ENCODE data around the gene GATB.

Gene GATB

DNA sequence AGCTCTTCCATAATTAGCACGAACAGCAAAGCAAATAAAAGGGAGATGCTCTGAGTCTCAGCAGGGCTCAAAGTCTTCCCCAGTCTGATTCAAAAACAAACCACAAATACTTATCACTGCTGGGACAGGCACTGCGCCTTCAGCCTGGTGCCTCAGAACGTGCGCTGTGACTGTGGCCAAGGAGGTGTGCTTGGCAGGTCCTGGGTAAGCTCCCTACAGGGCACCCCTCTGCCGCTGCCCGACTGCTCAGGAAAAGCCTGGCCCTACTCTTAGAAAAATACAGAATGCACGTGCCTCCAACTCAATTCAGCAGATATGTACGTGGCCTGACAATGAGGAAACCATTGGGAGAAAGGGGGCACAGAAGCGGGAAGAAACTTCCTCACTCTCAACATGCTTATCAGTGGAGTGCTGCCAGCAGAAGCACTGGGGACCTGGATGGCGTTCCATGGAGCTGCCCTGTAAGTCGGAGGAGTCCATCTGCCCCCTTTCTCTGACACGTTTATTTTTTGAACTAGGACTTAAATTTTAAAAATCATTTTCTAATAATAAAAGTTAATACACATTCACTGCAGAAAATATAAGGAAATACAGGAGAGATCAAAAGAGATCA is 86.8 kb downstream of the GATB start:
- no peak for DNase-seq (ENCODE audit: low read depth)

DNA sequence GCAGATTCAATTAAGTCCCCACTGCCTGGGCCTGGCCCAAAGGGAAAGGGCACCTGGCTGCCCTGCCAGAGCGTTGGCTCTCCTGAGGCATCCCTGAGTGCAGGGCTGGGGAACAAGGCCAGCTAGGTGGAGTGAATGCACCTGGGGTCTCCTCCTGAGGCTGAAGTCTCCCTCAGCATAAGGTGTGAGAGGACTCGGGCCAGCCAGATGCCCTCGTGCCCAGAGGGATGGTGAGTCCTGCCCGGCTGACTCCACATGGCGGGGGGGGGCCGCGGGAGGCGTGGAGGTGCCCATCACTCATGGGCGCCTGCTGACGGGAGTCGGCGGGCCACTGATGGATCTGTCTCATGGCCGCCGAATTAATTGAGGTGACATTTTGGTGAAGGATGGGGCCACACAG is 87.8 kb downstream of the GATB start:
- no peak for DNase-seq (ENCODE audit: low read depth)

DNA sequence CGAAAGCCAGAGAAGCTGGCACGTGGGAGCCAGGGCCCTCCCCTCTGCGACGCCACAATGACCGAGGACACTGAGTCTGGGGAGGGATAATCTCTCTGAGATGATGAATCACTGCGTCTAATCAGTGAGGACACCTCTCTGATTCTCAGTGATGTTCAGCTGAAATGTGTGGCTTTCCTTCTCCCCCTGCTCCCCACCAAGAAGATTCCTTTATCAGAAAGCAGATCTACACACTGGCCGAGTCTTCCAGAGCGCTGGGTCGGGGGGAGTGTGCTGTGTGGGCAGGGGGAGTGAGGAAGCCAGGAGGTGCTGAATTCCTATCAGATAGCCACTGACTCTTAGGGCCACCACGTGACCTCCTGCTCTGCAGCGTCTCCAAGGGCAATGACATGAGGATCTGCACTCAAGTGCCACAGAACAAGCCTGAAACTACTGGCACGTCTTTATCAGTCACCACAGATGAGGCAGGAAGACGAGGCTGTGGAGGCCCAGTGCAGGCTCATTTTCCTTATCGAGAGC is 89.2 kb downstream of the GATB start:
- no peak for DNase-seq (ENCODE audit: low read depth)

DNA sequence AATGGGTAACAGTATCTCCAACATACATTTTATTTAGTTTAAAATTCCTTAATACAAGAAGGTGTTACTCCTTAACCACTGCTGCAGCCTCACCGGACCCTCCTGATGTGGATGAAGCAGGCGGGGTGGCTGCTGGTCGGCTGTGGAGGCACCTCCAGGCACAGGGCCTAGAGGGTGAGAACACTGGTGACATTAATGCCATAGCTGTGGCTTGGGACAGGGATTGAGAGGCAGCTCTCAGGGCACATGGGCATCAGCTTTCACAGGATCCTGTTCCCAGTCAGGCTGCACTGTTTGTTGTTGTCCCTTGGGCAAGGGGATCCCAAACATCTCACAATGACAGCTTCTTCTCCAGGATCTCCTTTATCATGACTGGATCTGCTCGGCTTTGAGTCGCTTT is 90.0 kb downstream of the GATB start:
- no peak for DNase-seq (ENCODE audit: low read depth)

DNA sequence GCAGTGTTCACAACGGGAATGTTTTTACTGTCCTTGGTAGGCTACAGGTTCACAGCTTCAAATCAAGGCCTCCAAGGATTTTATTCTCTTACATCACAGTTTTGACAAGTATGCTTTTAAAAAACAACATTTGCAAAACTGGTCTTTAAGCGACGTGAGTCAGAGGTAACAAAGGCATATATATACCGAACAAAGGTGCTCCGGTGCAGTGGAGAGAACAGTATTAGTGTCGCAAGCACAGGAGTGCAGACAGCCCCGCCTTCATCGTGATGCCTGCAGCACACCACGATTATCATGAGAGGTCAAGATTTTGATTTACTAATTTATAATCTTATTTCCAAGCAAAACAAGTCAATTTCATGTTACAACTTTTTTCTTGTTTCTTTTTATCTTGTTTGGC is 90.8 kb downstream of the GATB start:
- DNase-seq (ENCODE audit: low read depth): no peak

DNA sequence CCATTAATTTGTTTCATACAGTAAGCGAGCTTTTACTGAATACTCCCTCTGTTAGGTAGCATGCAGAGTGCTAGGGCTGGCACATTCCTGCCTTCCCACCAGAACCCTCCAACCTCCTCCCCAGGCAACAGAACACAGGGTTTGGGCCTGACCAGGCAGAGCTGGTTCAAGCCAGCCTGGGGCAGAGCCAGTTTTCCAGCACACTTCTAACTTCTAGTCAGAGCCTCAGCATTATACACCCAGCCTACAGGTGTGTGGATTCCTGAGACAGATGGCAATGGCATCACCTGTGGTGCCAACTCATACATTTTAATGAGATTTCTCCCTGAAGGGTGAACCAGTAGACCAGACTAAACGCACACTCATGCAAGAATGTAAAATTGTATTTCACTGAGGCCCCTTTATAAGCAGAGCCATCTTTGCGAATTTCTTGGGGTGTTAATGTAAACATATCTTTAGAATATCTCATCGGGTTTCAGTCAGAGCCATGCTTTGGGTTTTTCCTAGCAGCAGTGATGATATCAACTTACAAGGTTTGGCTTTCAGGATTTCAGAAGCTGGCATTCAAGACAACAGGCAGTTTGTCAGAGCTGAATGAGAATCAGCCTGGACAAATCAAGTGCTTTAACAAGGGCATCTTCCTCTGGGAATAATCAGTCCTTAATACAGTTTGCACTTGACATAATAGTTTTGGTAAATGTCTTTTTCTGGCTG is 92.0 kb downstream of the GATB start:
- DNase-seq (ENCODE audit: low read depth): no peak

DNA sequence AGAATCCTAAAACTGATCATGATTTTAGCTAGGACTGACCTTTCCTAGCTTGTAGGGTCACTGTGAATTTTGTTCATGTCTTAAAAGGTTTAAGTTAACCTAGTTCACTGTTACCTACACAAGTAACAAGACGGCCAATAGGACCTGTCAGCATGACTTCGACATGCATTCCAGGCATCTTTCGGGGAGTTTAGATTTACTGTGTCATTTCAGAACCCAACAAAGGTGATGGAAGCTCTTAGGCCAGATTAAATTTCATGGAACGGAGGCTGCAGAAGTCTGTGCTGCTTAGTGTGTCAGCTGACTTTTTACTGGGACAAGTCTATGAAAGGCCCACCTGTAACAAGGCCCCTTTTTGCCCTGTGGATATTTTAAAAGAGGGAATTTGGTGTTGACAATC is 93.1 kb downstream of the GATB start:
- no peak for DNase-seq (ENCODE audit: low read depth)

DNA sequence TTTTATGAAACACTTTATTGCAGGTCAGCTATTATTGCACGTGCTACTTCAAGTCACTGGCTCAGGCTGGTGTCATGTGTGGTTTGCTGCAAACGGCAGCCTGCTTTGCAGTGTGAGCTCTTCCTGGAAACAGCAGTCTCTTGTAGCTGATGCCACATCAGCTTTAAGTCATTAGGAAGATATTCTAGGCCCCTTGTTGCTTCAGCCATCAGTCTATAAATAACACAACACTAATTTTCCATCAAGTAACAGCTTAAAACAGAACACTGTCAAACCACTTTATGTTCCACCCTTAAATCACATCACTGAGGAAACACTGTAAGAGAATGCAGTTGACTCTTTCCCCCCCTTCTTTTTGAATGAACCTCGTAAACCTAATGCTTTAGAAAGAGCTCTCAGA is 93.8 kb downstream of the GATB start:
- no peak for DNase-seq (ENCODE audit: low read depth)

DNA sequence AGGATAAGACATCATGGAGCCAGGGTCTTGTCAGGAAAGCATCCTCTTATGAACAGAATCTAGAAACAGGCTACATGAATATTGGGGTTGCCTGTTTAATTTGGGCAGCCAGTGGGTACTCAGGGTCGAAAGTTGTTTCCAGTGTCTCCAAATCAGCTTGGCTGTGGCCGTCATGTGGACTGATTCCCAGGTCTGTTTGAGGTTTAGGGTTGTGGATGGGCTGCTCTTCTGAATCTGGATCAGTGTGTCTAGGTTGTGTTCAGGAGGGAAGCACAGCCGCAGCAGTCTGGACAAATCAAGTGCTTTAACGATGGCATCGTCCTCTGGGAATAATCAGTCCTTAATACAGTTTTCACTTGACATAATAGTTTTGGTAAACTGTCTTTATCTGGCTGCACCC is 94.3 kb downstream of the GATB start:
- no peak for DNase-seq (ENCODE audit: low read depth)

DNA sequence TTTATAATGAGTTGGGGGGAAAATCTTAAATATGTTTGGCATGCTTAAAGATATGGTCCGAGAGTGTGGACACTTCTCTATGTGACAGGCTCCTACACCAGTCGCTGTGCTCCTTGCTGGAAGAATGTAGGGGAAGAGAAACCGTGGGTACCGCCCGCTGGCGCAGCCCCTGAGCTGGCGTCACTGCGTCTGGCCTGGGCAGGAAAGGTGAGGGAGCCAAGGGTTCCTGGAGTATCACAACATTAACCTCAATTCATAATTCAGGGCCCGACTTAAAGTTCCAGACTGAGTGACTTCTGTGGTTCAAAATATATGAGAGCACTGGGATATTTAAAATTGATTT is 95.1 kb downstream of the GATB start:
- DNase-seq (ENCODE audit: low read depth): no peak

DNA sequence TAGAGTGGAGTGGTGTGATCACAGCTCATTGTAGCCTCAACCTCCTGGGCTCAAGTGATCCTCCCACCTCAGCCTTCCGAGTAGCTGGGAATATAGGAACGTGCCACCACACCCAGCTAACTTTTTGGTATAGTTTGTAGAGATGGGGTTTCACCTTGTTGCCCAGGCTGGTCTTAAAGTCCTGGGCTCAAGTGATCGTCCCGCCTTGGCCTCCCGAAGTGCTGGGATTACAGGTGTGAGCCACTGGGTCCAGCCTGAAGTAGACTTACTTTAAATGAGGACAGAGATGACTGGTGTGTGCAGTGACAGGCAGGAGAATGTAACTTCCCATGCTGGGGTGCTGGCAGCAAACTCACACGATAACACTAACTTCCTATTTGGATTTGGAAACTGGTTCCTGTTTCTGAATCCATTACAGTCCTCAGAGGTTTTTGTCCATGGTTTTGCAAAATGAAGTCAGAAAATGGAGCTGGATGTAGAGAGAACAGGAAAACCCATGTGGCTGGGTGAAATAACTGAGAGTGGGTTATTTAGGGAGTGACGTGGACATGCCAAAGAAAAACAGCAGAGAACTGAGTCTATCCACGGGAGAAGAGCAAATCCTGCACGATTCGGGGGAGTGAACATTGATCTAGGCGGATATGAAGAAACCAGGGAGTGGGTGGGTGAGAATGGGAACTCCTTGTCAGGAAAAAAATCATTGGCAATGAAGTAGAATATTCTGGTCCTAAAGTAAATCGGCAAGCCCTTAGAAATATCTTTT is 95.6 kb downstream of the GATB start:
- no peak for DNase-seq (ENCODE audit: low read depth)

DNA sequence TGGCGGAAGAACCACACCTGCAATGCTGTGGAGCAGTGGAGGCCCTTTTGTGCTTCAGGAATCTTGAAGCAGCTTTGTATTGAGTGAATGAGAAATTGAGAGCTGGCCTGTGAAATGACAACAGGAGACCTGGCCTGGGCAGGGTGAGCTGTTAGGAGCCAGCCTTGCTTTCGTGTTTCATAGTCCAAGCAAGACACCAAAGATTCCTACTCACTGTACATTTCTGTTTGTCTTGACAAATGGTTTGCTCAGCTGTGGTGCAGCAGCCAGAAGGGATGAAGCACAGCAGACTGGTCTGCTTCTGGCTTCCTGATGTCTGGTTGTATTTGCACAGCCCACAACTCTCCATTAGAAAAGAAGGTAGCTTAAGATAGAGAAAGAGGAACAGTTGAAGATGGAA is 96.5 kb downstream of the GATB start:
- DNase-seq (ENCODE audit: low read depth): no peak

DNA sequence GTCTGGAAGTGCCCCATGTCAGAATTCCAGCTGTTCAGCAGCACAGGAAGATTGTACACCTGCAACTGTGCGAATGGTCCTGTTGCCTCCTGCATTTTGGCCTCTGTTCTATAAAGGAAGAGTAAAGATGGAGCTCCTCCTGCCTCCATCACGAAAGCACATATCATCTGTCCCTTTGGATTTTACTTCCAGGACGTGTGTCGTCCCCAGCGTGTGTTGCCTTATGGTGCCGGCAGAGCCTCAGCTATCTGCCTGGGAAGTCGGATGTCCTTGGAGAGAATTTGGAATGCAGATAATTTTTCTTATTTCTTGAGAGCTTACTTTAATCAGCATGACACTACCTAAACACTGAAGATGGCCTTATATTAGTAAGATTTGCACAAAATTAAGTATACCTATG is 97.7 kb downstream of the GATB start:
- no peak for DNase-seq (ENCODE audit: low read depth)

DNA sequence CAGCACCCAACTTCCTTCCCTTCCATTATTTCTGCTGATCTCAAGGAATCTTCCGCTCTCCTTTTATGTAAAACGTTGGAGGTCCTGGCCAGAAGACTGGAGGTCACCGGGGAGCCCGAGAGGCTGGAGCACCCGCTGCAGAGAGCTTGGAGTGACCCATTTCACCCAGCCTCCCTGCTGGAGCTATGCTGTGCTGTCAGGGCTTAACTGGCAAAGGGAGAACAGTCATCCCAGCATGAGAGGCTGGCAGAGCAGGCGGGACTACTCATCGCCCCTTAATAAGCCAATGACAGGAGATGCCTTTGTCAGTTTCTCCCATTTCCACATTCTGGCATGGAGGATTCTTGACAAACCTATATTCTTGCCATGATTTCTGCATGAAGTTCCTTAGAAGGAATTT is 98.9 kb downstream of the GATB start:
- no peak for DNase-seq (ENCODE audit: low read depth)

DNA sequence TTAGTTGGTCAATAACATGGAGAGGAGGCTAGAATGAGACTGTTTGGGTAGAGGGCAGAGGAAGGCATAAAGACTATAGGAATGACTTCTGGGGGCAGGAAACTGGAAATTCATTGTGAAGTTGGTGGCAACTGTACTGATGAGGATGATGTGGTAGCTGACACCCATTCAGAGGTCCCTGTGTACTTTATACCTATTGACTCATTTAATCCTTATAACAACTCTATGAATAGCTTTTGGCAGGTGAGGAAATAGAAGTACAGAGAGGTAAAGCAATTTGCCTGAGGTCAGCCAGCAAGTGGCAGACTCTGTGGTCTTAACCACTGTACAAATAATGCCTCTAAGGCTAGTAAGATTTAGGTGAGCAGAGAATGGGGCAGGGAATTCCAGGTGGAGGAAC is 100.1 kb downstream of the GATB start:
- DNase-seq (ENCODE audit: low read depth): no peak

DNA sequence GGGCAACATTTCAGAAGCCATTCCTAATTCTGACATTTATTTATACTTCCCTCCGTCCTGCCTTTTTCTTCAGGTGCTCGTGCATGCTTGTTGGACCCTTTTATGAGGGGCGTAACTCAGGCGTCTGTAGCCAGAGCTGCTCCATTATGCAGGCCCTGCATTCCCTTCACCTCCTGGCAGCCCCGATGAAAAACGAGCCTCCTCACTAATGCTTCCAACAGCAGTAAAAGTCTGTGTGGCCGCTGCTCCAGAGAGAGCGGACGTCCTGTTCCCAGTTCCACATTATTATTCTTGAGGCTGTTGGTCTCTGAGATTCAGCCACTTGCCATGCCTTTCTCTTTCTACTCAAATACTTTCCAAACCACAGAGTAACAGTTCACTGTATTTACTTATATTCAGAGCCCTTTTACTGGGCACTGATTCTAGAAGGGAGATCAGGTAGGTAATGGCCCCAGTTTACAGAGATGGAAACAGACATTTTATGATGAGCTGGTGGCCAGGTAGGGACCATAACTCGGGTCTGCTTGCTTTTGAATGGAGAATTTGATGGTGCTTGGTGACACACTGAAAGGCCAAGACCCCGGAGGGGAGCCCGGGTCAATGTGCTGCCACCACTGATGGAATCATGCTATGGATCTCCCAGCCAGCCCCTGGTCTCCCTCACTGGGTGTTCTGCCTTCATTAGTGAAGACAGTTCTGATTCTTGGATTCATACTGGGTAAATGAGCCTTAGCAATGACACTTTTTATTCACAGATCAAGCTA is 101.0 kb downstream of the GATB start:
- DNase-seq (ENCODE audit: low read depth): no peak

DNA sequence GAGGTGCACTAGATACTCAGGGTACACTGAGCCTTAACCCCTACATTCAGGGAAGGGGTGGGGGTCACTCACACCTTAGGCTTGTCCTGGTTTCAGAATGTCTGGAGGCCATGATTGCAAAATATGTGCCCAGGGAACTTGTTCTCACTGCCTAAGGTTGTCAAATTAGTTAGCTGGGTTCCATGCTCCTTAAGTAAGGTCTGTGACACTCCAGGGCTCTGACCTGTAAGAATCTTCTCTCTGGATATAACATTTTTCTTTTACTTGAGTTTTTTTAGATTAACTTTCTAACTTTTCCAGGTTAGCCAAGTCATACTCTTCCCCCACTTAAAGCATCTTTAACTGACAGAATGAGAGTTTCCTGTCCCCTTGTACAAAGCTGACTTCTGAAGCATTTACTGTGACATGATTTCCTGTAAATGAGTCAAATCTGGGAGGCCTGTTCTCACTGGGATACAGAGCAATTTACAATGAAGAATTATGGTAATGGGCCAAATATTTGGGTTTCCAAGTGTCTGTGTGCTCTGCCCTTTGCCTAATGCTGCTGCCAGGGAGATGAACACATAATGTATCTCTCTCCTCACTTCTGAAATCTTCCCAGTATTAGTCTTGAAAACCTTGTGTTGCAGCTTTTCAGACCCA is 101.7 kb downstream of the GATB start:
- DNase-seq (ENCODE audit: low read depth): no peak

DNA sequence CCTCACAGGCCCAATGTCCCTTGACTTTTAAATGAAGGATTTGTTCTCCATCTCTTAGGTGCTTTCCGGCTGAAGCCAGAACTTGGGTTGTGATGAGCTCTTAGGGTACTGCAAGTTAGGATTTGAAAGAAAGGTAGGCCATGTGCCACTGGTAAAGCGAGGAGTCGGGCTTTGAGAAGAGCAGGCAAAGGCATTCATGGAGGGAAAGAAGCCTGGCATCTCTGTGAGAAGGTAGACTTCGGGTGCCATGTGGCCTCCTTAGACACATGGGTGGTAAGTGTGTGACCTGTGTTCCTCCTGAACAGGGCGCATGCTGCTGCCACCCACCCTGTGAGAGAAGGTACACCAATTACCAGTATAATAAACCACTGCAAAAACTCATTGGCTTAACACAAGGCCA is 102.9 kb downstream of the GATB start:
- DNase-seq (ENCODE audit: low read depth): no peak

DNA sequence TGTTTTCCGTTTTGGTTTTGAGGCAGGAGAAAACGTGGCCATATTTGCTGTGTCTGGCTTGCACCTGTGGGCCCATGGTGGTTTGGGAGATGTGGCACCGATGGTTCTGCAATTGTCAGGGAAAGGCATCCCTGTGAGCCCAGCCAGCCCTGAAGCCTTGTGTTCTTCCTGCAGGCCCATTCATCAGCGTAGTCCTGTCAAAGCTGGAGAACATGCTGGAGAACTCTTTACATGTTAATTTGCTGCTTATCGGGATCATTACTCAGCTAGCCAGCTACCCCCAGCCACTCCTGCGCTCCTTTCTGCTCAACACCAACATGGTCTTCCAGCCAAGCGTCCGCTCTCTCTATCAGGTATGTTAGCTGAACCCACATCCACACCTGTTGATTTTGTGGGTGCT is 104.7 kb downstream of the GATB start:
- no peak for DNase-seq (ENCODE audit: low read depth)

DNA sequence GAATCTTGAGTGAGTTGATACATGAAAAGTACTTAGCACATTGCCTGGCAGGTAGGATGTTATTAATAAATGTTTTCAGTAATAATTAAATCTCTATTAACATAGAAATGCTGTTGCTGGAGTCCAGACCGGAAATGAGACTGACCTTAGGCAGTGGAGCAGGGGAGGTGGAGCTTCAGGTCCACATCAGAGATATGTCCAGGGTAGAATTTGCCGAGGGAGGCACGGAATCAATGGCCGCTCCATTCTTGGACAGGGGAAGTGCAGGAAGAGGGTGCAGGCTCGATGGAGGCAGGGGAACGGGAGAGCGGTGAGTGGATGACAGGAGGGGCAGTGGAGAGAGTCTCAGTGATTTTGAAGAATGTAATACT is 107.3 kb downstream of the GATB start:
- no peak for DNase-seq (ENCODE audit: low read depth)

DNA sequence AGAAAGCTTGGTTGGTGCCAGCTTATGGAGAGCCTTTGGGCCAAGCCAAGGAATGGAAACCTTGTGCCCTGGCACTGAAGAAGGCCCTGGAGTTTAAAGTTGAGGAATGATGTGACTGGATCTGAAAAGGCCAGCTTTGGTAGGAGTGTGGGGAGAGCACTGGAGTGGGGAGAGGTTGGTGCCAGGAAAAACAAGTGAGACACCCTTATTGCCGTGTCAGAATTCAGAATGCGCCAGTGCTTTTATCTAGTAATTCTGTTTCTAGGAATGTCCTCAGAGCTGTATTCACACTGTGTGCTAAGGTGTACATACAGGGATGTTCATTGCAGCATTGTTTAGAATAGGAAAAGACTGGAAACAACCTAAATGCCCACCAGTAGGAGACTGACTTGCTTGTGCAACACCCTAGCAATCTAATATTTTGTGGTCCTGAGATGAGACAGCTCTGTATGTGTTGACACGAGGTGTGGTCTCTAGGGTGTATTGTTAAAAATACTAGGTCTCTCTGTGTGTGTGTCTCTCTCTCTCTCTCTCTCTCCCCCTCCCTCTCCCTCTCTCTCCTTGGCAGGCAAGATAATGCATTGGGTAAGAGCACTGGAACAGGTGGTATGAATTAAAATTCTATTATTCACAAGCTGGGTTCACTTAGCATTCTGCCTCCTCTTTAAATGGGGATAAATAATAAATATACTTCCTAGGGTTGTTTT is 107.8 kb downstream of the GATB start:
- DNase-seq (ENCODE audit: low read depth): no peak

DNA sequence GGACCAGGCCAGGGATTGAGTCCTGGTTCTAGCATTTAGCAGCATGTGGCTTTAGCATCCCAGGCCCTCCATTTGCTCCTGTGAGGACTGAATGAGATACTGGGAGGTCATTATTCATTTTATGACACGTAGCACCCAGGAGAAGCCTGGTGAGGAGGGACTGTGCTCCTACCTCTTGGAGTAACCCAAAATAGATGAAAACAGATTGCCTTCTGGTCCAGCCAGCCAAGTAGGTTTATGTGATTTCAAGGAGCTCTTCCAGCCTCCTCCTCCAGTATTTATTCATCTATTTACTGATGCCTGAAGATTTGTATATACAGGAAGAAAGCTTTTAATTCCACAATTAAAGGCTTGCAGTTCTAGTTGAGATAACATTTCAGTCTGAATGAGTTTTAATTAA is 109.3 kb downstream of the GATB start:
- no peak for DNase-seq (ENCODE audit: low read depth)
